Measurements from ENCODE around the gene KCNJ14.

Gene KCNJ14

DNA sequence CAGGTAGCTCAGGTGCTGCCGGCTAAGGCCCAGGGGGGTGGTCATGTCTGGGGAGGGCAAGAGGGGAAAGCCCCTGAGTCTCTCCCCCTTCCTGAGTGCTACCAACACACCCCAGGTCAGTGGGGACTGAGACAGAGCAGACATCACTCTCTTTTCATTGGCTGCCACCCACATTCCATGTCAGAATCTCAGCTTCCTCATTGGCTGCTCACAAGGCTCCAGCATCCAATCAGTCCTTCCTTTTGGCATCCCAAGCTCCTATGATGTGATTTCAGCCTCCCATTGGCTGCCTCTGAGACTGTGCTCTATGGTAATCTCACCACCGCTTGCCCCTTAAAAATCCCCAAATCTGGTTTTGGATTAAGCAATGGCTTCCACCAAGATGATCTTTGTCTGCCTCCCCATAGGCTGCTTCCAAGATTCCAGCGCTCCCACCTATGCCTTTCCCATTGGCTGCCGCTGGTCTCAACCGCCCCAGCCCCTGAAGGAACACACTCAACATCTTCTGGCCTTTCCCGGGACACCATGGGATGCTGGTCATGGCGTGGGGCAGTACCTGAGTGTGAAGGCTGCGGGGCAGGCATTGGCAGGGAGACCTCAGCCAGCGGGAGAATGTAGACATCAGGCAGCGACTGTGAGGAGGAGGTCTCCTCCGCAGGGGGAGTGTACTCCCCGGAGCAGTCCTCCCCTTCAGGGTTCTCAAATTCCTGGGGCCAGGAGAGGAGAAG is 54.3 kb downstream of the KCNJ14 start:
- no peak for DNase-seq

DNA sequence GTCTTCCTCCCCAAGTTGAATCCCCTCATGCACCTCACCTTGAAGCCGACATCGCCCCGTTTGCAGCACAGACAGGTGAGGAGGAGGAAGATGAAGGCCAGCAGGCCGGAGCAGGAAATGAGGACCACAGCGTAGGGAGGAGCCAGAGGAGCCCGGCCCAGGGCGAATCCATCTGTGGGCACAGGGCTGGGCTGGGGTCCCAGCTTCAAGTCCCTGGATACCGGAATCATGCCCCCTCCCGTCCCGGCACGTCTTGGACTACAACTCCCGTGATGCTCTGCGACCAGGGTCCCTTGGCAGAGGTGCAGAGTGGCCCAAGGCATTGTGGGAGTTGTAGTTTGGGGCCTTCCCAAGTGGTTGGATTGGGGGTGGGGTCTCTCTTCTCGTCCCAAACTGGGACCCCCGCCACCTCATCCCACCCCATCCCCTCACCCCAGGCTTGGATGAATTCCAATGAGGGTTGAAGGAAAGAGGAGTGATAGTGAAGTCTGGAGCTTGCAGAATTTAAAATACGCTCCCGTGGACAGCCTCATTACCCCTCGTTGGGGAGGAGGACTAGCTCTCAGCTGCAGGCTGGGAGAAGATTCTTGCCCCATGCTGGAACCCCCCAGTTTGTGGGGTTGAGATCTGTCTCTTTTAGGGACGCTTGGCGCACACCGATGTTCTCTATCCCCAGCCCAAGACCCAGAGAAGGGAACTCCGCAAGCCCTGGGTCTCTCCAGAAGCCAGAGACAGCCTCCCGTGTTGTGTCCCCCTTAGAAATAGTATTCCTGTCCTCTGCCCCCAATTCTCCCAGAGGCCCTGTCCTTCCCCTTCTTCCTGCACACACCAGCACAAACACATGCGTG is 55.3 kb downstream of the KCNJ14 start:
- DNase-seq = peak; percentile 59

DNA sequence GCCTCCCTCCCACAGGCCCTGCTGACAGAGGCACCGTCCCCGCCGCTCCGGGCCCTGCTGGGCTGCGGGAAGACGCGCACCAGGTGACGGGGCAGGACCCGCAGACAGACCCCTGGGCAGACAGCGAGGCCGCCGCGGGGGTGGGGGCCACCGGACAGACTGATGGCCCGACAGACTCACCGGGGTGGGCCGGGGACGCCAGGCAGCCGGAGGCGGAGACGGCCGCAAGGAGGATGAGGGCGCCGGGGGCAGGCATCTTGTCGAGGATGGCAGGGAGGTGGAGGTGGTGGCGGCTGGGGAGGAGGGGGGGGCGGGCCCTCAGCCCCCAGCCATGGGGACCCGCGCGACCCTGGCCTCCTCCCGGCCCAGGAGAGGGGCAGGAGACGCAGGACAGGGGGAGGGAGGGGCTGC is 56.0 kb downstream of the KCNJ14 start:
- no peak for DNase-seq

DNA sequence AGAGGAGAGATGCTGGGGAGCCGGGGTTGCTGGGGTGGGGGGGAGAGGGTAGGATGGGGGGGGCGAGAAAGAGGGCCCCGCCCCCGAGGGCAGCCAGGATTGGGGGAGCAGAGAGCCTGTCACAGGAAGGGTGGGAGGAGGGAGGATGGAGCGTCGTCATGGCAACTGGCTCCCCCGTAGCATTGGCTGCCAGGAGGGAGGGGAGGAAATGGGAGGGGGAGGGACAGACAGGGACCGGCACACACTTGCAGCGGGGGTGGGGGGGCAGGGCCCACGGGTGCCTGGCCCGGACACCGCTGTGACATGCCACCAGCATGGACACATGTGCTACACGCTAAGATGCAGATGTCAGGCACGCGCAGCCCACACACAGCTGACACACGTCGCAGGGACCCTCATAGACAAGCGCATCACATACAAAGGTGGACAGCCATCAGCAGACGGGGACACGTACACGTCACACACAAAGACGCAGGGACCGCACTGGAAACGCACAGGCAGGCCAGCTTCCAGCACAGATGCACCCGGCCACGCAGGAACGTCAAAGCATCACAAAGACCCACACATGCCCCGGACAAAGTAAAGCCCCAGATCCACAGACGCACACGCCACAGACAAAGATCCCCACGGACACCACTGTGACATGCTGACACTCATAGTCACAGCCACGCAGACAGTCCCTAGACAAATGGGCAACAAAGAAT is 56.6 kb downstream of the KCNJ14 start, which contains the start of gene LMTK3:
TSS of gene LMTK3 (minus strand) at position 36 of the 704 bp plus-strand sequence. CDS start 259 bp downstream, outside the sequence.
- peak; percentile 81 for DNase-seq

DNA sequence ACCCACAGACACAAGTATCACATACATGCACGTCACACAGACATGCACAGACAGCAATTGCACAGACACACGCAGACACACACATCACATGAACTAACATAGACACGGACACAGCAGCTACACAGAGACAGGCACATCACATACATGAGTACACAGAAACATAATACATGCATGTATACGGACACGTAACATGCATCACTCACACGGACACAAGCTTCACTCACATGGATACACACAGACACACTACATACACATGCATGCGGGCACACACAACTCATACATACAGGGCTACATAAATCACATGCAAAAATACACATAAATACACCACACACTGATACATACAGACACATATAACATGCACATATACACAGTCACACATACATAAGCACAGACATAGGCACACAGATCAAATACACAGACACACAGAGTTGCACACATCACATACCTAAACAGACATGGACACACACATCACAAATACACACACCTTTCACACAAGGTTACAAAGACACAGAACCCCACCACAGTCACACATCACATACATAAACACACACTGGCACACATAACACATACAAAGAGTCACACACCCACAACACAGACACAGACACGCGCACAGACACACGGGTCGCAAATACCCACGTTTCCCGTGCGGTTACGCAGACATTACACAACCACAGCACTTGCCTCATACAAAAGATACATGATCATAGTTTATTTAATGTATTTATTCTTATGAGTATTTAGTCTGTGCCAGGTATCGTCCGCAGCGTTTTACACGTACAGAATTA is 57.3 kb downstream of the KCNJ14 start:
- DNase-seq = no peak

DNA sequence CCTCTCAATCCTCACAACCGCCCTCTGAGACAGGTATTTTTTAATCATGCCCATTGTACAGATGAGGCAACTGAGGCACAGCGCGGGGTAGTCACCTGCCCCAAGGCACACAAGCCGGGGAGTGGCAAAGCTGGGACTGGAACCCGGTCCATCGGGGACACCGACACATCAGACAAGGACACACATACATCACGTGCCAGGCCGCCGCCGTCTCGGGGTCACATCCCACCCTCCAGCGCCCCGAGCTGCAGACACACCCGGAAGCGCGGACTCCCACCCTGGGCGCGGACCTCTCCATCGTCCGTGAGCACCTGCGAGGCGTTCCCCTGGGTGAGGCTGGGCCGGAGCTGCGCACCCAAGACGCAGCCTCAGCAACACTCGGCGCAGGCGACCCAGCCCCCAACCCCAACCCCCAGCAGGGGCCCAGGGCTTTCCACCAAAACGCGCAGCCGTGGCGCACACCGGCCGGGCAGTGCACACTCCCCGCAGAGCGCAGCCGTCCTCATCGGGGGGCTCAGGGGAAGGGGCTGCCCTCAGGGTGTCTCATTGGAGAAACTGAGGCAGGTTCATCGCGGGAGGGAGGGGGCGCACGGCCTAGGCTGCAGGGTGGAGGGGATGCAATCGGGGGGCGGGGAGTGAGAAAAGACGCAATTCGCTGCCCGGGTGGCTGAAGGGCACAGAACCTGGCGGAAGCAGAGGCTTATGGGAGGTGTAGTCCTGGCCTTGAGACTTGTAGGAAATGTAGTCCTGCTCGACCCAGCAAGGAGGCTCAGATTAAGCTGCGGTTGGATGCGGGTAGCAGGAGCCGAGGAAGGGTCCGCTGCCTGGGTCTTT is 58.1 kb downstream of the KCNJ14 start:
- DNase-seq = peak; percentile 75

DNA sequence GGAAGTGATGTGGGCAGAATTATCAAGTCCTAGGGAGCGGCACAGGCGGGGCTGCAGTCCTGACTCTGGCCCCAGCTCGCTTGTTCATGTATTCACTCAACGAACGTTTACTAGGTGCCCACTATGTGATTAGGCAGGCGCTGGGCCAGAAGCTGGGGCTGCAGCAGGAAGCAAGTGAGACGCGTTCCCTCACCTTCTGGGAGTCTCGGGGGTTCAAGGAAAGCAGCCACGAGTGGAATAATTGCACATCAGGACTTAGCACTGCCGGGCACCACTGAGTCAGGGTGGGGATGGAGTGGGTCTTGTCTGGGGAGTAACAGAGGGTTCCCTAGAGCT is 58.7 kb downstream of the KCNJ14 start:
- no peak for DNase-seq

DNA sequence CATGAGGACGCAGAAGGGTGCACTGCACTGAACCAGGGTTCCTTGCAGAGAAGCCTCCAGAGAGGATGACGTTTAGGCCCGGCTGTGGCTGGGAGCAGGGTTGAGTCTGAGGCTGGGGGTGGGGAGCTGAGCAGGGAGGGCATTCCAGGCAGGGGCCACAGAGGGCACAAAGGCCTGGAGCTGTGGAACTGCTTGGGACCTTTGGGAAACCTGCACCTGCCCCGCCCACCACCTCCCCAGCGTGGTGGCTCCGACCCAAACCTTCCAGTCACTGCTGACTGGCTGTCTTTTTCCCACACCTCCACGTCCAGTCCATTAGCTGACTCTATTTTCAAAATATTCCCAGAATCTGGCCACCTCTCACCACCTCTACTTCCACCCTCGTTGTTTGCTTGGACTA is 61.2 kb downstream of the KCNJ14 start:
- DNase-seq = no peak

Measured in NCI-H345 (cell line).